GM12878 (cell line): ENCODE measurements around the gene COX17. TPM values are rescaled to one million over a fixed set of nuclear protein-coding genes. Genes with fewer than 3 reads are reported as not detected.

Source experiments
- BACH1 ChIP-seq: fragments of 450-650 bp; IDR thresholded peaks from 2 replicates; pipeline ENCODE4 v1.6.1; 2017; ENCODE audit warnings: mild to moderate bottlenecking, borderline replicate concordance
- CBFB ChIP-seq: IDR thresholded peaks from 2 replicates; pipeline ENCODE4 v1.6.1; 2016; ENCODE audit warnings: antibody characterized with exemption, low read depth
- CEBPB ChIP-seq, 2 experiments: fragments of 150-350 bp in 1 of 2; IDR thresholded peaks; 2 replicates each; pipeline ENCODE4 v1.6.1; 2012 to 2014; ENCODE audit warnings: low read depth in 2 of 2, low read length in 2 of 2, borderline replicate concordance in 1 of 2, inconsistent platforms in 1 of 2
- CTCF ChIP-seq, 3 experiments: IDR thresholded peaks in 2 of 3; conservative IDR thresholded peaks in 1 of 3; 2 replicates each; pipeline ENCODE4 v1.5.1; 2011; ENCODE audit warnings: low read depth in 3 of 3, low read length in 3 of 3, mild to moderate bottlenecking in 3 of 3, control low read depth in 2 of 3, moderate library complexity in 2 of 3, inconsistent platforms in 1 of 3, mixed read lengths in 1 of 3; ENCODE audit not compliant: control insufficient read depth in 2 of 3, insufficient read depth in 1 of 3; ENCODE audit errors: extremely low read depth in 1 of 3
- HDAC2 ChIP-seq: fragments of 200-600 bp; sonication (generic); IDR thresholded peaks from 2 replicates; pipeline ENCODE4 v1.6.1; 2017
- MTA2 ChIP-seq: fragments of 450-650 bp; IDR thresholded peaks from 2 replicates; pipeline ENCODE4 v1.6.1; 2016; ENCODE audit warnings: low read depth, mild to moderate bottlenecking, moderate library complexity
- MTA3 ChIP-seq: IDR thresholded peaks from 2 replicates; pipeline ENCODE4 v1.6.1; 2012; ENCODE audit warnings: low read length, inconsistent platforms, borderline replicate concordance
- MXI1 ChIP-seq: fragments of 150-350 bp; IDR thresholded peaks from 2 replicates; pipeline ENCODE4 v1.6.1; 2011; ENCODE audit warnings: low read depth, mild to moderate bottlenecking, inconsistent platforms, low read length, improper control_type of control experiment
- NR2C1 ChIP-seq: fragments of 450-650 bp; IDR thresholded peaks from 2 replicates; pipeline ENCODE4 v1.6.1; 2017; ENCODE audit warnings: antibody characterized with exemption, mild to moderate bottlenecking, moderate library complexity
- POU2F2 ChIP-seq: IDR thresholded peaks from 3 replicates; pipeline ENCODE4 v1.6.1; 2011; ENCODE audit warnings: low read depth, mild to moderate bottlenecking, low read length, borderline replicate concordance
- RFX5 ChIP-seq: IDR thresholded peaks from 2 replicates; pipeline ENCODE4 v1.6.1; 2011; ENCODE audit warnings: low read depth, low read length, improper control_type of control experiment
- SIN3A ChIP-seq: IDR thresholded peaks from 2 replicates; pipeline ENCODE4 v1.6.1; 2012; ENCODE audit warnings: low read depth, low read length, improper control_type of control experiment
- SIX5 ChIP-seq: IDR thresholded peaks from 2 replicates; pipeline ENCODE4 v1.6.1; 2011; ENCODE audit warnings: mild to moderate bottlenecking, low read depth, low read length, moderate library complexity; ENCODE audit not compliant: severe bottlenecking
- SMC3 ChIP-seq: IDR thresholded peaks from 2 replicates; pipeline ENCODE4 v1.6.1; 2011; ENCODE audit warnings: low read length, improper control_type of control experiment, borderline replicate concordance
- SP1 ChIP-seq: IDR thresholded peaks from one replicate; pipeline ENCODE4 v1.6.1; 2011; ENCODE audit warnings: low read depth, low read length
- polyA plus RNA-seq, 11 experiments: library from polyadenylated mRNA; depleted of rRNA in 4 of 11; unstranded in 6 of 11; stranded (reverse) in 5 of 11; fragments of >200 nt; fragmentation: Nextera tagmentation in 4 of 11; fragmentation: Illumina TruSeq in 1 of 11; extraction: Ambion mirVana in 4 of 11; extraction: Trizol in 1 of 11; gene quantifications; 1 replicate in 1 of 11; 2 replicates in 10 of 11; pipeline versions ENCODE4 v1.2.1 to v1.2.3, GENCODE V29; 2011 to 2016; ENCODE audit warnings: inconsistent platforms in 2 of 11, missing spikeins in 2 of 11, low read depth in 1 of 11
- total RNA-seq, 4 experiments: library from RNA; depleted of rRNA in 3 of 4; stranded (reverse); fragments of >200 nt in 3 of 4; fragmentation: Illumina TruSeq in 1 of 4; extraction: Trizol in 1 of 4; gene quantifications; 2 replicates each; pipeline versions ENCODE4 v1.2.1 to v1.2.3, GENCODE V29; 2013 to 2021
- TF ChIP-seq, protein P1 (sequence below): IDR thresholded peaks from 2 replicates; pipeline ENCODE4 v1.6.1; 2012; ENCODE audit warnings: mild to moderate bottlenecking, low read depth, low read length
- TF ChIP-seq, protein P2 (sequence below): fragments of 450-650 bp; formaldehyde crosslinking; IDR thresholded peaks from 2 replicates; pipeline ENCODE4 v1.4.0; 2022; ENCODE audit warnings: mild to moderate bottlenecking, moderate library complexity
- TF ChIP-seq, protein P3 (sequence below): fragments of 450-650 bp; conservative IDR thresholded peaks from 2 replicates; pipeline ENCODE4 v1.6.1; 2017; ENCODE audit warnings: mild to moderate bottlenecking, moderate library complexity
- TF ChIP-seq, protein P4 (sequence below): IDR thresholded peaks from 2 replicates; pipeline ENCODE4 v1.6.1; 2011; ENCODE audit warnings: low read depth, mild to moderate bottlenecking, low read length, moderate library complexity, borderline replicate concordance; ENCODE audit errors: extremely low read depth

COX17 gene
- total and polyA plus RNA-seq, 10 of the 15 experiments (the other 5 are each of a cell fraction or from before 2014, with no cell fraction given), result 111 to 717 (median 243) TPM

- no peak for TF ChIP-seq CTCF (IDR thresholded peaks at IDR 0.05 in 2 of 3, conservative IDR thresholded peaks at IDR 0.05 in 1 of 3; ENCODE audit: control insufficient read depth in 2 of 3, extremely low read depth in 1 of 3, insufficient read depth in 1 of 3, low read depth in 3 of 3, low read length in 3 of 3)
- no peak for TF ChIP-seq SP1
- no peak for TF ChIP-seq SIX5
- no peak for TF ChIP-seq RFX5
- 0 out of 4 replicates have a peak, but pooled peaks of 1 of the 2 experiments have one; percentile 39 for TF ChIP-seq CEBPB (IDR thresholded peaks at IDR 0.05; ENCODE audit: borderline replicate concordance in 1 of 2, low read depth in 2 of 2, low read length in 2 of 2)
- peak; percentile 24; the same call in 1 of the 2 replicates for TF ChIP-seq MTA3
- TF ChIP-seq BACH1, result no peak
- no peak for TF ChIP-seq SIN3A
- no peak for TF ChIP-seq POU2F2
- no peak for TF ChIP-seq NR2C1
- TF ChIP-seq HDAC2, result no peak
- TF ChIP-seq, protein P1, sequence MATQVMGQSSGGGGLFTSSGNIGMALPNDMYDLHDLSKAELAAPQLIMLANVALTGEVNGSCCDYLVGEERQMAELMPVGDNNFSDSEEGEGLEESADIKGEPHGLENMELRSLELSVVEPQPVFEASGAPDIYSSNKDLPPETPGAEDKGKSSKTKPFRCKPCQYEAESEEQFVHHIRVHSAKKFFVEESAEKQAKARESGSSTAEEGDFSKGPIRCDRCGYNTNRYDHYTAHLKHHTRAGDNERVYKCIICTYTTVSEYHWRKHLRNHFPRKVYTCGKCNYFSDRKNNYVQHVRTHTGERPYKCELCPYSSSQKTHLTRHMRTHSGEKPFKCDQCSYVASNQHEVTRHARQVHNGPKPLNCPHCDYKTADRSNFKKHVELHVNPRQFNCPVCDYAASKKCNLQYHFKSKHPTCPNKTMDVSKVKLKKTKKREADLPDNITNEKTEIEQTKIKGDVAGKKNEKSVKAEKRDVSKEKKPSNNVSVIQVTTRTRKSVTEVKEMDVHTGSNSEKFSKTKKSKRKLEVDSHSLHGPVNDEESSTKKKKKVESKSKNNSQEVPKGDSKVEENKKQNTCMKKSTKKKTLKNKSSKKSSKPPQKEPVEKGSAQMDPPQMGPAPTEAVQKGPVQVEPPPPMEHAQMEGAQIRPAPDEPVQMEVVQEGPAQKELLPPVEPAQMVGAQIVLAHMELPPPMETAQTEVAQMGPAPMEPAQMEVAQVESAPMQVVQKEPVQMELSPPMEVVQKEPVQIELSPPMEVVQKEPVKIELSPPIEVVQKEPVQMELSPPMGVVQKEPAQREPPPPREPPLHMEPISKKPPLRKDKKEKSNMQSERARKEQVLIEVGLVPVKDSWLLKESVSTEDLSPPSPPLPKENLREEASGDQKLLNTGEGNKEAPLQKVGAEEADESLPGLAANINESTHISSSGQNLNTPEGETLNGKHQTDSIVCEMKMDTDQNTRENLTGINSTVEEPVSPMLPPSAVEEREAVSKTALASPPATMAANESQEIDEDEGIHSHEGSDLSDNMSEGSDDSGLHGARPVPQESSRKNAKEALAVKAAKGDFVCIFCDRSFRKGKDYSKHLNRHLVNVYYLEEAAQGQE, result no peak
- TF ChIP-seq, protein P2, sequence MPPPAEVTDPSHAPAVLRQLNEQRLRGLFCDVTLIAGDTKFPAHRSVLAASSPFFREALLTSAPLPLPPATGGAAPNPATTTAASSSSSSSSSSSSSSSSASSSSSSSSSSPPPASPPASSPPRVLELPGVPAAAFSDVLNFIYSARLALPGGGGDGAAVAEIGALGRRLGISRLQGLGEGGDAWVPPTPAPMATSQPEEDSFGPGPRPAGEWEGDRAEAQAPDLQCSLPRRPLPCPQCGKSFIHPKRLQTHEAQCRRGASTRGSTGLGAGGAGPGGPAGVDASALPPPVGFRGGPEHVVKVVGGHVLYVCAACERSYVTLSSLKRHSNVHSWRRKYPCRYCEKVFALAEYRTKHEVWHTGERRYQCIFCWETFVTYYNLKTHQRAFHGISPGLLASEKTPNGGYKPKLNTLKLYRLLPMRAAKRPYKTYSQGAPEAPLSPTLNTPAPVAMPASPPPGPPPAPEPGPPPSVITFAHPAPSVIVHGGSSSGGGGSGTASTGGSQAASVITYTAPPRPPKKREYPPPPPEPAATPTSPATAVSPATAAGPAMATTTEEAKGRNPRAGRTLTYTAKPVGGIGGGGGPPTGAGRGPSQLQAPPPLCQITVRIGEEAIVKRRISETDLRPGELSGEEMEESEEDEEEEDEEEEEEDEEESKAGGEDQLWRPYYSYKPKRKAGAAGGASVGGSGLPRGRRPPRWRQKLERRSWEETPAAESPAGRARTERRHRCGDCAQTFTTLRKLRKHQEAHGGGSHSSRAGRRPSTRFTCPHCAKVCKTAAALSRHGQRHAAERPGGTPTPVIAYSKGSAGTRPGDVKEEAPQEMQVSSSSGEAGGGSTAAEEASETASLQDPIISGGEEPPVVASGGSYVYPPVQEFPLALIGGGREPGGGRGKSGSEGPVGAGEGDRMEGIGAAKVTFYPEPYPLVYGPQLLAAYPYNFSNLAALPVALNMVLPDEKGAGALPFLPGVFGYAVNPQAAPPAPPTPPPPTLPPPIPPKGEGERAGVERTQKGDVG, result no peak
- TF ChIP-seq, protein P3, sequence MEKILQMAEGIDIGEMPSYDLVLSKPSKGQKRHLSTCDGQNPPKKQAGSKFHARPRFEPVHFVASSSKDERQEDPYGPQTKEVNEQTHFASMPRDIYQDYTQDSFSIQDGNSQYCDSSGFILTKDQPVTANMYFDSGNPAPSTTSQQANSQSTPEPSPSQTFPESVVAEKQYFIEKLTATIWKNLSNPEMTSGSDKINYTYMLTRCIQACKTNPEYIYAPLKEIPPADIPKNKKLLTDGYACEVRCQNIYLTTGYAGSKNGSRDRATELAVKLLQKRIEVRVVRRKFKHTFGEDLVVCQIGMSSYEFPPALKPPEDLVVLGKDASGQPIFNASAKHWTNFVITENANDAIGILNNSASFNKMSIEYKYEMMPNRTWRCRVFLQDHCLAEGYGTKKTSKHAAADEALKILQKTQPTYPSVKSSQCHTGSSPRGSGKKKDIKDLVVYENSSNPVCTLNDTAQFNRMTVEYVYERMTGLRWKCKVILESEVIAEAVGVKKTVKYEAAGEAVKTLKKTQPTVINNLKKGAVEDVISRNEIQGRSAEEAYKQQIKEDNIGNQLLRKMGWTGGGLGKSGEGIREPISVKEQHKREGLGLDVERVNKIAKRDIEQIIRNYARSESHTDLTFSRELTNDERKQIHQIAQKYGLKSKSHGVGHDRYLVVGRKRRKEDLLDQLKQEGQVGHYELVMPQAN, result peak; percentile 49
- TF ChIP-seq MXI1, result no peak
- TF ChIP-seq, protein P4, sequence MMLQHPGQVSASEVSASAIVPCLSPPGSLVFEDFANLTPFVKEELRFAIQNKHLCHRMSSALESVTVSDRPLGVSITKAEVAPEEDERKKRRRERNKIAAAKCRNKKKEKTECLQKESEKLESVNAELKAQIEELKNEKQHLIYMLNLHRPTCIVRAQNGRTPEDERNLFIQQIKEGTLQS, result no peak
- TF ChIP-seq MTA2, result no peak; the same call in none of the 2 replicates
- TF ChIP-seq SMC3, result no peak
- TF ChIP-seq CBFB, result no peak
Observed at GRCh38 chr3:119628390-119628789, 48.8 kb downstream of the COX17 start (continued).
